ENCODE results near the gene EIF2AK3.

- TF ChIP-seq PATZ1 (CRISPR knock-in tag; IDR thresholded peaks at IDR 0.05; ENCODE audit: borderline replicate concordance) (no peak), ZFP30 (CRISPR knock-in tag; IDR thresholded peaks at IDR 0.05) (no peak), BACH2 (CRISPR knock-in tag; IDR thresholded peaks at IDR 0.05; ENCODE audit: borderline replicate concordance) (no peak), TOX (CRISPR knock-in tag; IDR thresholded peaks at IDR 0.05; ENCODE audit: borderline replicate concordance) (no peak), ZFP3 (CRISPR knock-in tag; IDR thresholded peaks at IDR 0.05) (0 out of 2 replicates have a peak, but pooled peaks have one; percentile 29), CREB5 (CRISPR knock-in tag; IDR thresholded peaks at IDR 0.05; ENCODE audit: low read depth) (no peak), SNAI2 (CRISPR knock-in tag; IDR thresholded peaks at IDR 0.05) (no peak), RARB (CRISPR knock-in tag; IDR thresholded peaks at IDR 0.05) (no peak), ZNF70 (CRISPR knock-in tag; IDR thresholded peaks at IDR 0.05) (no peak)
Observed at GRCh38 chr2:88622307-88622706, 5.0 kb downstream of the EIF2AK3 start.
